ENCODE measurements around the gene WDR82.

GRCh38 chr3:52298149-52299098 lies 20.0 kb upstream of the WDR82 start:
- TF ChIP-seq CTCF (IDR thresholded peaks at IDR 0.05; ENCODE audit: insufficient read depth, low read length) = no peak
- no peak for TF ChIP-seq POLR2AphosphoS5 (IDR thresholded peaks at IDR 0.05; ENCODE audit: low read depth)
- no peak for TF ChIP-seq SPI1 (IDR thresholded peaks at IDR 0.05; ENCODE audit: borderline replicate concordance, low read depth)
